Loucy (cell line): ENCODE results near the gene GLRX.

Experiments
- EZH2phosphoT487 ChIP-seq: fragments of 200-600 bp; IDR thresholded peaks from 2 replicates; pipeline ENCODE4 v1.6.1; 2018; ENCODE audit warnings: antibody characterized with exemption, mild to moderate bottlenecking, moderate library complexity, borderline replicate concordance
- TF ChIP-seq, protein P1 (sequence below): fragments of 200-600 bp; sonication (generic); conservative IDR thresholded peaks from 2 replicates; pipeline ENCODE4 v1.5.1; 2014; ENCODE audit warnings: mild to moderate bottlenecking, antibody characterized with exemption, low read length

GRCh38 chr5:95822043-95822541, 434 bp downstream of the GLRX start:
- TF ChIP-seq, protein P1, sequence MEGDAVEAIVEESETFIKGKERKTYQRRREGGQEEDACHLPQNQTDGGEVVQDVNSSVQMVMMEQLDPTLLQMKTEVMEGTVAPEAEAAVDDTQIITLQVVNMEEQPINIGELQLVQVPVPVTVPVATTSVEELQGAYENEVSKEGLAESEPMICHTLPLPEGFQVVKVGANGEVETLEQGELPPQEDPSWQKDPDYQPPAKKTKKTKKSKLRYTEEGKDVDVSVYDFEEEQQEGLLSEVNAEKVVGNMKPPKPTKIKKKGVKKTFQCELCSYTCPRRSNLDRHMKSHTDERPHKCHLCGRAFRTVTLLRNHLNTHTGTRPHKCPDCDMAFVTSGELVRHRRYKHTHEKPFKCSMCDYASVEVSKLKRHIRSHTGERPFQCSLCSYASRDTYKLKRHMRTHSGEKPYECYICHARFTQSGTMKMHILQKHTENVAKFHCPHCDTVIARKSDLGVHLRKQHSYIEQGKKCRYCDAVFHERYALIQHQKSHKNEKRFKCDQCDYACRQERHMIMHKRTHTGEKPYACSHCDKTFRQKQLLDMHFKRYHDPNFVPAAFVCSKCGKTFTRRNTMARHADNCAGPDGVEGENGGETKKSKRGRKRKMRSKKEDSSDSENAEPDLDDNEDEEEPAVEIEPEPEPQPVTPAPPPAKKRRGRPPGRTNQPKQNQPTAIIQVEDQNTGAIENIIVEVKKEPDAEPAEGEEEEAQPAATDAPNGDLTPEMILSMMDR = no peak
- TF ChIP-seq EZH2phosphoT487 = no peak
